Common myeloid progenitor, CD34-positive (primary cell): ENCODE results near the gene RAB1A.

Experiments
- CTCF ChIA-PET: fragments of 350-600 bp; sonication (Branson Sonifier 250); formaldehyde crosslinking; loops from one replicate; lab custom pipeline; 2021; ENCODE audit warnings: antibody characterized with exemption; lab: Charles Lee
- POLR2A ChIA-PET: fragments of 350-600 bp; sonication (Branson Sonifier 250); formaldehyde crosslinking; loops from one replicate; lab custom pipeline; 2021; ENCODE audit warnings: antibody characterized with exemption; lab: Charles Lee
- DNase-seq, 3 donors: peaks; one replicate each; pipeline versions ENCODE4 v3.0.0 to v3.0.0-alpha.2; 2013
- H3K27ac ChIP-seq, 2 experiments: 1 replicate in 1 of 2; 2 replicates in 1 of 2; pipeline ENCODE4 v1.7.0; 2013; ENCODE audit warnings: inconsistent platforms in 2 of 2, low read length in 2 of 2, mild to moderate bottlenecking in 2 of 2, low read depth in 1 of 2, moderate library complexity in 1 of 2; ENCODE audit not compliant: severe bottlenecking in 2 of 2, insufficient read depth in 1 of 2, poor library complexity in 1 of 2
- H3K27me3 ChIP-seq, 5 experiments: replicated peaks in 2 of 5; 1 replicate in 3 of 5; 2 replicates in 2 of 5; pipeline versions ENCODE4 v1.6.1 to v1.7.0; 2013; ENCODE audit warnings: low read length in 4 of 5, mild to moderate bottlenecking in 2 of 5, moderate library complexity in 2 of 5, inconsistent platforms in 1 of 5; ENCODE audit not compliant: insufficient read depth in 5 of 5, control insufficient read depth in 4 of 5
- H3K36me3 ChIP-seq, 4 experiments: 1 replicate in 2 of 4; 2 replicates in 2 of 4; pipeline versions ENCODE4 v1.6.1 to v1.7.0; 2013; ENCODE audit warnings: low read length in 3 of 4, control low read depth in 1 of 4, mild to moderate bottlenecking in 1 of 4; ENCODE audit not compliant: control insufficient read depth in 4 of 4, insufficient read depth in 4 of 4
- H3K4me1 ChIP-seq, 4 experiments: 1 replicate in 3 of 4; 2 replicates in 1 of 4; pipeline versions ENCODE4 v1.6.1 to v1.7.1; 2013; ENCODE audit warnings: low read length in 3 of 4, mild to moderate bottlenecking in 3 of 4, control low read depth in 1 of 4, inconsistent platforms in 1 of 4, moderate library complexity in 1 of 4; ENCODE audit not compliant: control insufficient read depth in 4 of 4, insufficient read depth in 4 of 4; ENCODE audit errors: control extremely low read depth in 1 of 4
- H3K4me3 ChIP-seq, 7 experiments: 1 replicate in 4 of 7; 2 replicates in 3 of 7; pipeline versions ENCODE4 v1.5.1 to v1.7.0; 2013; ENCODE audit warnings: mild to moderate bottlenecking in 7 of 7, low read length in 6 of 7, moderate library complexity in 6 of 7, inconsistent platforms in 2 of 7, low read depth in 2 of 7, control low read depth in 1 of 7; ENCODE audit not compliant: insufficient read depth in 4 of 7, control insufficient read depth in 1 of 7; ENCODE audit errors: extremely low read depth in 1 of 7
- H3K9me3 ChIP-seq, 5 experiments: 1 replicate in 4 of 5; 2 replicates in 1 of 5; pipeline versions ENCODE4 v1.6.1 to v1.7.1; 2013; ENCODE audit warnings: low read length in 4 of 5, mild to moderate bottlenecking in 2 of 5, inconsistent platforms in 1 of 5, low read depth in 1 of 5, moderate library complexity in 1 of 5; ENCODE audit not compliant: control insufficient read depth in 4 of 5, insufficient read depth in 2 of 5; ENCODE audit errors: control extremely low read depth in 1 of 5
- WGBS: methylation state at CpG from one replicate; pipeline ENCODE4 v1.1.5; 2013; ENCODE audit not compliant: insufficient coverage; 5-methylcytosine and 5-hydroxymethylcytosine counted together

RAB1A gene

DNA sequence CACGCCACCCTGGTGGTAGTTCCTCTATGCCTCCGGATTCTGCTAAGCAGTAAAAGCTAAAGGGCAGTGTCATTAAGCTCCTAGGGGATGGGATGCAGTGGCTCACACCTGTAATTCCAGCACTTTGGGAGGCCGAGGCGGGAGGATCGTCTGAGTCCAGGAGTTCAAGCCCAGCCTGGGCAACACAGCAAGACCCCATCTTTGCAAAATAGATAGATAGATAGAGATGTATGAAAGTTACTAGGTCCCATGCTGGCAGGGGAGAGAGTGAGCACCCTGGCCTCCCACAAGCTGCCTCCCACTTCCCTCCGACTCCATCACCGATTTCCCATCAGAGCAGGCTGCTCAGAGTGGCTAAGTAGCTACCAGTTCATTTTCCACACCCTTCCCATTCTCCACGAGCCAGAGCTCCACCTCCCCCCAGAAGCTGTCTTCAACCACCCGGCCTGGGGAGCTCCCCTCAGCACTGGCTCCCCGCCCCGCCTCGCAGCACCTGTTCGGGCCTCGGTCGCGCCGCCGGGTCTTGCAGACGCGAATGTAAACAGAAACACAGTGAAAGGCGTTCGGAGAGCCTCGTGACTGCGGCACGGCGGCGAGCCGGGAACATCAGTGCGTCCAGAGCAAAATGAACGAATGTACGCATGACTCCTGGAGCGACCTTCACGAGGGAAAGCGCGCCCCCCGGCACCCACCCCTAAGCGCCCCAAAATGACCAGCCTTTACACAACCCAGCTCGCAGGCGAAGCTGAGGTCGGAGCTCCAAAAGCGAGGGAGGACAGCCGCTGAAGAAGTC, 74.3 kb downstream of the RAB1A start:
- peaks cover 0 to 4% (median 0%) of the 10 kb centered on the region in 4 experiments for H3K36me3 ChIP-seq
- H3K27me3 ChIP-seq: no peaks in the 10 kb centered on the region
- 5% methylated on average over 39 of the region's 42 CpGs for WGBS
- peaks cover 30 to 67% (median 63%) of the 10 kb centered on the region in 4 experiments for H3K4me1 ChIP-seq
- no peaks in the 10 kb centered on the region for H3K9me3 ChIP-seq
- H3K4me3 ChIP-seq: peak overlapping the region; percentile 75 to 92 (median 83)
- POLR2A ChIA-PET: interaction anchor here (0.7 to 3.5 kb wide), 5 partner anchors 25 to 144 kb away, joined by 3 to 11 read pairs (median 3); partner anchors contain the start of gene RAB1A
- H3K27ac ChIP-seq: peak overlapping the region in 1 of 2 experiments; percentile 62
- DNase-seq: peak in 2 of 3 donors; percentile 55 to 85
- CTCF ChIA-PET: interaction anchor here (0.6 to 10.7 kb wide), 9 partner anchors 9 to 138 kb away, joined by 3 to 131 read pairs (median 4); no protein-coding TSS in a partner anchor

GRCh38 chr2:65054749-65055421, 75.0 kb downstream of the RAB1A start:
- Histone ChIP-seq H3K27me3 (no peaks in the 10 kb centered on the region), H3K36me3 (peaks cover 0 to 4% (median 0%) of the 10 kb centered on the region in 4 experiments), H3K9me3 (no peaks in the 10 kb centered on the region), H3K4me3 (peak overlapping the region in 6 of 7 experiments; percentile 75 to 92 (median 85)), H3K4me1 (peaks cover 26 to 67% (median 58%) of the 10 kb centered on the region in 4 experiments), H3K27ac (no peak overlapping the region)
- CTCF ChIA-PET: interaction anchor here (0.5 to 4.4 kb wide), 11 partner anchors 10 to 166 kb away, joined by 3 to 29 read pairs (median 3); no protein-coding TSS in a partner anchor
- WGBS: 95% methylated on average over 2 of the region's 4 CpGs
- no peak for DNase-seq
- POLR2A ChIA-PET: interaction anchor here (0.5 to 3.5 kb wide), 5 partner anchors 26 to 346 kb away, joined by 3 to 11 read pairs (median 3); partner anchors contain the start of gene RAB1A

- DNase-seq: peak; percentile 46 to 88 (median 84)
- Histone ChIP-seq H3K27me3 (no peaks in the 10 kb centered on the region), H3K36me3 (peaks cover 0 to 5% (median 0%) of the 10 kb centered on the region in 4 experiments), H3K9me3 (peaks cover 0 to 1% (median 0%) of the 10 kb centered on the region in 5 experiments), H3K4me3 (no peak overlapping the region), H3K4me1 (peaks cover 20 to 51% (median 43%) of the 10 kb centered on the region in 4 experiments), H3K27ac (no peak overlapping the region)
- WGBS: no CpG with 5 or more reads among the region's 1 CpG
- POLR2A ChIA-PET: interaction anchor here (0.6 to 0.7 kb wide), 2 partner anchors 23 to 149 kb away, joined by 3 to 4 read pairs; no protein-coding TSS in a partner anchor
- CTCF ChIA-PET: interaction anchor here (1.1 to 4.4 kb wide), 6 partner anchors 9 to 139 kb away, joined by 3 to 29 read pairs (median 4); no protein-coding TSS in a partner anchor
Measured at GRCh38 chr2:65053199-65053598, 76.7 kb downstream of the RAB1A start.

DNA sequence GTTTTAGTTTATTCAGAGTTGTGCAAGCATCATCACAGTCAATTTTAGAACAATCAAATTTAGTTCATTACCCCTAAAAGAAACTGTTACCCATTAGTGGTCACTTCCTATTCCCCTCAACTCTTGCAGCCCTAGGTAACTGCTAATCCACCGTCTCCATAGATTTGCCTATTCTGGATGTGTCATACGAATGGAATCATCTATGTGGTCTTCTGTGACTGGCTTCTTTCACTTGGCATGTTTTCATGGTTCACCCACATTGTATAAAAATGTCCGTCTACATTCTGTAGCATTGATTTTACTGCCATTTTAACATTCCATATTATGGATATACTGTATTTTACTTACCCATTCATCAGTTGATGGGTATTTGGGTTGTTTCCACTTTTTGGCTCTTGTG, 79.0 kb downstream of the RAB1A start:
- Histone ChIP-seq H3K4me3 (no peak overlapping the region), H3K27ac (no peak overlapping the region), H3K4me1 (peaks cover 9 to 35% (median 28%) of the 10 kb centered on the region in 4 experiments), H3K9me3 (peaks cover 0 to 6% (median 0%) of the 10 kb centered on the region in 5 experiments), H3K27me3 (no peaks in the 10 kb centered on the region), H3K36me3 (peaks cover 0 to 21% (median 10%) of the 10 kb centered on the region in 4 experiments)
- ChIA-PET CTCF (interaction anchor here (0.6 kb wide), 1 partner anchor 483 kb away, joined by 3 read pairs; no protein-coding TSS in a partner anchor), POLR2A (no interaction called here)
- DNase-seq: no peak
- WGBS: 100% methylated on average over 2 of the region's 3 CpGs

- H3K4me1 ChIP-seq: peaks cover 4 to 18% (median 13%) of the 10 kb centered on the region in 4 experiments
- no peak for DNase-seq
- WGBS: 100% methylated on average over 1 of the region's 1 CpG
- no peaks in the 10 kb centered on the region for H3K27me3 ChIP-seq
- peaks cover 0 to 16% (median 4%) of the 10 kb centered on the region in 5 experiments for H3K9me3 ChIP-seq
- peaks cover 0 to 33% (median 23%) of the 10 kb centered on the region in 4 experiments for H3K36me3 ChIP-seq
- CTCF ChIA-PET: interaction anchor here (1.4 to 1.9 kb wide), 4 partner anchors 11 to 91 kb away, joined by 4 to 7 read pairs (median 5); no protein-coding TSS in a partner anchor
- POLR2A ChIA-PET: no interaction called here
- no peak overlapping the region for H3K27ac ChIP-seq
- no peak overlapping the region for H3K4me3 ChIP-seq
Measured at GRCh38 chr2:65049010-65049639, 80.8 kb downstream of the RAB1A start.

DNA sequence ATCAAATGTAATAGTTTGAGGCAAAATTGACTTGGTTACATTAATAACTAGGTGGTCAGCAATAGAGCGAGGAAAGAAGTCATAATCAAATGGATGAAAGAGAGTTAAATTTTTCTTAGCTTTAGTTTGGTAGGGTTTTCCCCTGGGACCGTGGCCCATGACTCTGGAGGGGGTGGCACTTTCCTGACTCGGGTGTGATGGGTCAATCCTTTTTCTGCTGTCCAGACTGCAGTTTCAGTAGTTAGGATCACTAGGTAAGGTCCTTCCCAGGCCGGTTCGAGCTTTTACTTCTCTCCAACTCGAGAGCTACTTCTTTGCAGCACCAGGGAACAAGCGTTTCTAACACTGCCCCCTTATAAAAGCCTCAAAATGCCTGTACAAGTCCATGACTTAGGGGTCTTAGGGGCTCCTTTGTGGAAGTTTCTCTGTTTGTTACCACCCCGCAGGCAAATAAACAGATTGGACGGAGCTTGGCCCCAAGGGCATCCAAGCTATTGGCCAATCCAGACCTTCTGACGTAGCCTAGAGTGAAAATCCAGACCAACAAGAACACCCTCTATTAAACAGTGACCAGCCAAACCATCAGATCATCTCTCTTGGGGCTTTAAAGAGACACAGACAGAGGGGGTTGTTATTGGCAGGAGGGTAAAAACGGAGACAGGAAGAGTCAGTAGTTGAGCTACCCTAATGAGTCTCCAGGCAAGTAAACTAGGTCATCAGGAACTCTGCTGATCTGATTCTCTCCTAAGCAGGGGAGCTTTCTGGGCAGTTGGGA, 83.1 kb downstream of the RAB1A start:
- no peak for DNase-seq
- Histone ChIP-seq H3K36me3 (peaks cover 0 to 45% (median 29%) of the 10 kb centered on the region in 4 experiments), H3K27ac (no peak overlapping the region), H3K4me1 (peaks cover 0 to 3% (median 1%) of the 10 kb centered on the region in 4 experiments), H3K27me3 (no peaks in the 10 kb centered on the region), H3K4me3 (no peak overlapping the region), H3K9me3 (peaks cover 0 to 24% (median 7%) of the 10 kb centered on the region in 5 experiments)
- CTCF ChIA-PET: interaction anchor here (0.6 to 6.5 kb wide), 8 partner anchors 8 to 141 kb away, joined by 3 to 29 read pairs (median 3); partner anchors contain the start of gene CEP68
- POLR2A ChIA-PET: no interaction called here
- 93% methylated on average over 10 of the region's 11 CpGs for WGBS
